Measurements from ENCODE around the gene ZNFX1. TPM values are rescaled to one million over a fixed set of nuclear protein-coding genes. Genes with fewer than 3 reads are reported as not detected.

The ZNFX1 gene
- polyA plus RNA-seq, 1 donor from 2014 or later: 5.4 TPM

GRCh38 chr20:49259799-49260198 lies 18.1 kb downstream of the ZNFX1 start:
- H3K27me3 ChIP-seq (ENCODE audit: insufficient read depth, low read depth, low read length): no peaks in the 10 kb centered on the region
- no peaks in the 10 kb centered on the region for H3K9me2 ChIP-seq (ENCODE audit: insufficient read depth, low read length)
- no peaks in the 10 kb centered on the region for H3K79me2 ChIP-seq (replicated peaks; ENCODE audit: insufficient read depth, low read length)
- H3K36me3 ChIP-seq (ENCODE audit: insufficient read depth, low read length): peaks cover 6% of the 10 kb centered on the region
- TF ChIP-seq EZH2 (IDR thresholded peaks at IDR 0.05; ENCODE audit: borderline replicate concordance, insufficient read depth, low read length, poor library complexity, severe bottlenecking): no peak
- TF ChIP-seq CTCF (IDR thresholded peaks at IDR 0.05; ENCODE audit: poor library complexity, severe bottlenecking): no peak
- H3K9ac ChIP-seq (ENCODE audit: low read length): no peak overlapping the region
- H3K4me2 ChIP-seq (ENCODE audit: low read length): no peak overlapping the region
- H3K27ac ChIP-seq (ENCODE audit: low read length): no peak overlapping the region
- no peaks in the 10 kb centered on the region for H4K20me1 ChIP-seq (ENCODE audit: insufficient read depth)
- H3F3A ChIP-seq (ENCODE audit: insufficient read depth, low read length, poor library complexity, severe bottlenecking): no peaks in the 10 kb centered on the region
- H3K4me3 ChIP-seq (ENCODE audit: low read length): no peak overlapping the region
- H2AFZ ChIP-seq (ENCODE audit: low read depth, low read length): no peak overlapping the region
- no peaks in the 10 kb centered on the region for H3K9me3 ChIP-seq (ENCODE audit: low read length)

GRCh38 chr20:49259284-49259683 lies 18.6 kb downstream of the ZNFX1 start:
- Histone ChIP-seq H2AFZ (ENCODE audit: low read depth, low read length) (no peak overlapping the region), H3K9ac (ENCODE audit: low read length) (no peak overlapping the region), H3K4me2 (ENCODE audit: low read length) (no peak overlapping the region), H3K27ac (ENCODE audit: low read length) (no peak overlapping the region), H3K36me3 (ENCODE audit: insufficient read depth, low read length) (peaks cover 6% of the 10 kb centered on the region), H3K4me3 (ENCODE audit: low read length) (no peak overlapping the region), H3K27me3 (ENCODE audit: insufficient read depth, low read depth, low read length) (no peaks in the 10 kb centered on the region), H4K20me1 (ENCODE audit: insufficient read depth) (no peaks in the 10 kb centered on the region), H3F3A (ENCODE audit: insufficient read depth, low read length, poor library complexity, severe bottlenecking) (no peaks in the 10 kb centered on the region), H3K79me2 (replicated peaks; ENCODE audit: insufficient read depth, low read length) (no peaks in the 10 kb centered on the region), H3K9me2 (ENCODE audit: insufficient read depth, low read length) (no peaks in the 10 kb centered on the region), H3K9me3 (ENCODE audit: low read length) (no peaks in the 10 kb centered on the region)
- no peak for TF ChIP-seq REST (IDR thresholded peaks at IDR 0.05; ENCODE audit: borderline replicate concordance)
- TF ChIP-seq RAD21 (conservative IDR thresholded peaks at IDR 0.05): no peak
- TF ChIP-seq EP300 (conservative IDR thresholded peaks at IDR 0.05; ENCODE audit: poor library complexity, severe bottlenecking): no peak
- no peak for TF ChIP-seq CTCF (IDR thresholded peaks at IDR 0.05; ENCODE audit: poor library complexity, severe bottlenecking)
- TF ChIP-seq POLR2AphosphoS5 (IDR thresholded peaks at IDR 0.05): no peak
- no peak for TF ChIP-seq SMC3 (conservative IDR thresholded peaks at IDR 0.05; ENCODE audit: poor library complexity)
- no peak for TF ChIP-seq MXI1 (conservative IDR thresholded peaks at IDR 0.05; ENCODE audit: poor library complexity, severe bottlenecking)
- no peak for TF ChIP-seq TAF1 (IDR thresholded peaks at IDR 0.05; ENCODE audit: low read depth)
- no peak for TF ChIP-seq EZH2 (IDR thresholded peaks at IDR 0.05; ENCODE audit: borderline replicate concordance, insufficient read depth, low read length, poor library complexity, severe bottlenecking)

Data from neural cell (in vitro differentiated cells).